K562 (cell line): ENCODE results near the gene ARNT2. TPM values are rescaled to one million over a fixed set of nuclear protein-coding genes. Genes with fewer than 3 reads are reported as not detected.

Experiments used
- CHD1 ChIP-seq: fragments of 200-600 bp; sonication (generic); IDR thresholded peaks from one replicate; pipeline ENCODE4 v1.6.1; 2012; ENCODE audit warnings: mild to moderate bottlenecking, moderate library complexity, low read length, inconsistent platforms
- ETV1 ChIP-seq: fragments of 450-650 bp; conservative IDR thresholded peaks from 2 replicates; pipeline ENCODE4 v1.6.1; 2016; ENCODE audit warnings: missing genetic modification characterization, control low read depth, low read depth, missing compliant biosample characterization
- HDAC8 ChIP-seq: fragments of 450-650 bp; IDR thresholded peaks from 2 replicates; pipeline ENCODE4 v1.6.1; 2016; ENCODE audit warnings: mild to moderate bottlenecking, missing genetic modification characterization, moderate library complexity, missing compliant biosample characterization
- POLR2A ChIP-seq: fragments of 450-650 bp; conservative IDR thresholded peaks from 2 replicates; pipeline ENCODE4 v1.6.1; 2016
- ZNF407 ChIP-seq: fragments of 450-650 bp; IDR thresholded peaks from 2 replicates; pipeline ENCODE4 v1.6.1; 2016; ENCODE audit warnings: low read depth
- polyA plus RNA-seq, 8 experiments: library from polyadenylated mRNA; depleted of rRNA in 4 of 8; stranded (reverse) in 5 of 8; unstranded in 3 of 8; fragments of >200 nt; fragmentation: Nextera tagmentation in 2 of 8; fragmentation: Illumina TruSeq in 1 of 8; extraction: Ambion mirVana in 2 of 8; extraction: Trizol in 1 of 8; gene quantifications; 2 replicates each; pipeline versions ENCODE4 v1.2.1 to v1.2.3, GENCODE V29; 2011 to 2014; ENCODE audit warnings: inconsistent platforms in 1 of 8, missing spikeins in 1 of 8
- total RNA-seq, 7 experiments: library from RNA; depleted of rRNA in 6 of 7; stranded (reverse); fragments of >200 nt in 6 of 7; fragmentation: Illumina TruSeq in 2 of 7; extraction: Trizol in 2 of 7; gene quantifications; 2 replicates each; pipeline versions ENCODE4 v1.2.1 to v1.2.3, GENCODE V29; 2011 to 2021; ENCODE audit warnings: low replicate concordance in 1 of 7
- TF ChIP-seq, protein P1 (sequence below), 2 experiments: fragments of 450-650 bp; IDR thresholded peaks; 2 replicates each; pipeline ENCODE4 v1.6.1; 2016; ENCODE audit warnings: mild to moderate bottlenecking in 2 of 2, borderline replicate concordance in 1 of 2, low read depth in 1 of 2, moderate library complexity in 1 of 2

Gene ARNT2
- total and polyA plus RNA-seq, 9 of the 15 experiments (the other 6 are each of a cell fraction or from before 2014, with no cell fraction given): 0.01 TPM; not detected in 8

- TF ChIP-seq, protein P1, sequence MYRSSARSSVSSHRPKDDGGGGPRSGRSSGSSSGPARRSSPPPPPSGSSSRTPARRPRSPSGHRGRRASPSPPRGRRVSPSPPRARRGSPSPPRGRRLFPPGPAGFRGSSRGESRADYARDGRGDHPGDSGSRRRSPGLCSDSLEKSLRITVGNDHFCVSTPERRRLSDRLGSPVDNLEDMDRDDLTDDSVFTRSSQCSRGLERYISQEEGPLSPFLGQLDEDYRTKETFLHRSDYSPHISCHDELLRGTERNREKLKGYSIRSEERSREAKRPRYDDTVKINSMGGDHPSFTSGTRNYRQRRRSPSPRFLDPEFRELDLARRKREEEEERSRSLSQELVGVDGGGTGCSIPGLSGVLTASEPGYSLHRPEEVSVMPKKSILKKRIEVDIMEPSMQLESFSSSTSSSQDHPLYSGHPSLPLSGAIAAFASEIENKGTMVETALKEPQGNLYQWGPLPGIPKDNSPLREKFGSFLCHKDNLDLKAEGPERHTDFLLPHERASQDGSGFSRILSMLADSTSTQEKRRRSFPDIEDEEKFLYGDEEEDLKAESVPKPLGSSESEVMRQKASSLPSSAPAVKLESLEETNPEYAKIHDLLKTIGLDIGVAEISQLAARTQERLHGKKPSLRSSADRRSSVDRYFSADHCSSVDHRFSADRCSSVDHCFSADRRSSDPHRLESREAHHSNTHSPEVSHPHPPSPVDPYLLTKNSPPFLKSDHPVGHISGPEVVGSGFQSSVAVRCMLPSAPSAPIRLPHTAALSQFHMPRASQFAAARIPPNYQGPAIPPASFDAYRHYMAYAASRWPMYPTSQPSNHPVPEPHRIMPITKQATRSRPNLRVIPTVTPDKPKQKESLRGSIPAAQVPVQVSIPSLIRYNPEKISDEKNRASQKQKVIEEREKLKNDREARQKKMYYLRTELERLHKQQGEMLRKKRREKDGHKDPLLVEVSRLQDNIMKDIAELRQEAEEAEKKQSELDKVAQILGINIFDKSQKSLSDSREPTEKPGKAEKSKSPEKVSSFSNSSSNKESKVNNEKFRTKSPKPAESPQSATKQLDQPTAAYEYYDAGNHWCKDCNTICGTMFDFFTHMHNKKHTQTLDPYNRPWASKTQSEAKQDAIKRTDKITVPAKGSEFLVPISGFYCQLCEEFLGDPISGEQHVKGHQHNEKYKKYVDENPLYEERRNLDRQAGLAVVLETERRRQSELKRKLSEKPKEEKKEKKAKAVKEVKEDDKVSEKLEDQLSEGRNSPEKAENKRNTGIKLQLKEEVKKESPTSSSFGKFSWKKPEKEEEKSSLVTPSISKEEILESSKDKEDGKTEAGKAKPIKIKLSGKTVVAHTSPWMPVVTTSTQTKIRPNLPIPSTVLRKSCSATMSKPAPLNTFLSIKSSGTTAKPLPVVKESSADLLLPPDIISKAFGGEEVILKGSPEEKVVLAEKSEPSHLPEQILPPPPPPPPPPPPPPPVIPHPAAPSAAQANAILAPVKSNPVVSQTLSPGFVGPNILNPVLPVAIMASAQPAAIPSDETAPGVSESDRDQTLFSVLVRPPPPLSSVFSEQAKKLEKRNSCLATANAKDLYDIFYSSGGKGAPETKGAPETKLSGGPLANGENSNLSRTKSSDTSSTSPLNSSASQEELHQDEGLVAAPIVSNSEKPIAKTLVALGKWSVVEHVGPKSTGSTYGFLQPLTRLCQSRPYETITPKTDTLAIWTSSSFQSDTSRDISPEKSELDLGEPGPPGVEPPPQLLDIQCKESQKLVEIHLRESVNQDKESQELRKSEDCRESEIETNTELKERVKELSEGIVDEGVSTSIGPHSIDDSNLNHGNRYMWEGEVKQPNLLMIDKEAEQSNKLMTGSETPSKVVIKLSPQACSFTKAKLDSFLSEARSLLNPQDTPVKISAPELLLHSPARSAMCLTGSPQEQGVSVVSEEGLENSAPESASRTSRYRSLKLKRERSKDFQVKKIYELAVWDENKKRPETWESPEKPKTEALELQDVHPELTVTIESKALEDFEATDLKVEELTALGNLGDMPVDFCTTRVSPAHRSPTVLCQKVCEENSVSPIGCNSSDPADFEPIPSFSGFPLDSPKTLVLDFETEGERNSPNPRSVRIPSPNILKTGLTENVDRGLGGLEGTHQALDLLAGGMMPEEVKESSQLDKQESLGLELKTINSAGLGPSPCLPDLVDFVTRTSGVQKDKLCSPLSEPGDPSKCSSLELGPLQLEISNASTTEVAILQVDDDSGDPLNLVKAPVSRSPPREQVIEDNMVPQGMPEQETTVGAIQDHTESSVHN (IDR thresholded peaks at IDR 0.05; ENCODE audit: borderline replicate concordance in 1 of 2, low read depth in 1 of 2): no peak
- no peak for TF ChIP-seq ZNF407
- TF ChIP-seq HDAC8 (tag): no peak
- no peak for TF ChIP-seq POLR2A
- no peak for TF ChIP-seq ETV1 (tag)
- no peak for TF ChIP-seq CHD1
These were observed 114.3 kb downstream of the ARNT2 start (continued) for GRCh38 chr15:80518522-80518921.
